ENCODE results near the gene SLAIN2. TPM values are rescaled to one million over a fixed set of nuclear protein-coding genes. Genes with fewer than 3 reads are reported as not detected.

Gene SLAIN2
- total RNA-seq, 1 donor from 2014 or later = 47.6 TPM

DNA sequence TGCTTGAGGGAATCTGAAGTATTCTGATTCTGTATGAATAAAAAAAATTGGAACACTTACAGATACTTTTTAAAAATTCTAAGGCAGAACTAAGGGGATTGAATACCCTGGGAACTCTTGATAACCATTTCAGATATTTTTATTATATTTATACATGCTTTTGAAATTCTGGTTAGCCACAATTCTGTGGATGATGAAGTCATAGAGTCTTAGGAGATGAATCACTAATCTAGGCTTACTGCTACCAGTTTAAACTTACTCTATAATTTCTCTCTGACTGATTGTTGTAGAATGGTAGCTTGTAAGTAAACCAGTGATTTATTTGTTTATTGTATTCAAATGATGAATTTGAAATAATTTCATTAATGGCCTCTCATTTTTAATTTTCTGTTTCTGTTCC, 11.4 kb upstream of the SLAIN2 start:
- Mint-ChIP-seq H3K4me3 (no peak overlapping the region), H3K4me1 (no peaks in the 10 kb centered on the region), H3K9me3 (peaks cover 3% of the 10 kb centered on the region), H3K27me3 (ENCODE audit: low read depth) (no peaks in the 10 kb centered on the region), H3K27ac (ENCODE audit: unreplicated experiment) (no peak overlapping the region), H3K36me3 (ENCODE audit: low read depth) (no peaks in the 10 kb centered on the region)
- TF ChIP-seq, protein P1, sequence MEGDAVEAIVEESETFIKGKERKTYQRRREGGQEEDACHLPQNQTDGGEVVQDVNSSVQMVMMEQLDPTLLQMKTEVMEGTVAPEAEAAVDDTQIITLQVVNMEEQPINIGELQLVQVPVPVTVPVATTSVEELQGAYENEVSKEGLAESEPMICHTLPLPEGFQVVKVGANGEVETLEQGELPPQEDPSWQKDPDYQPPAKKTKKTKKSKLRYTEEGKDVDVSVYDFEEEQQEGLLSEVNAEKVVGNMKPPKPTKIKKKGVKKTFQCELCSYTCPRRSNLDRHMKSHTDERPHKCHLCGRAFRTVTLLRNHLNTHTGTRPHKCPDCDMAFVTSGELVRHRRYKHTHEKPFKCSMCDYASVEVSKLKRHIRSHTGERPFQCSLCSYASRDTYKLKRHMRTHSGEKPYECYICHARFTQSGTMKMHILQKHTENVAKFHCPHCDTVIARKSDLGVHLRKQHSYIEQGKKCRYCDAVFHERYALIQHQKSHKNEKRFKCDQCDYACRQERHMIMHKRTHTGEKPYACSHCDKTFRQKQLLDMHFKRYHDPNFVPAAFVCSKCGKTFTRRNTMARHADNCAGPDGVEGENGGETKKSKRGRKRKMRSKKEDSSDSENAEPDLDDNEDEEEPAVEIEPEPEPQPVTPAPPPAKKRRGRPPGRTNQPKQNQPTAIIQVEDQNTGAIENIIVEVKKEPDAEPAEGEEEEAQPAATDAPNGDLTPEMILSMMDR (conservative IDR thresholded peaks at IDR 0.05) = no peak
- no peak for DNase-seq (ENCODE audit: low read depth, low spot score)

DNA sequence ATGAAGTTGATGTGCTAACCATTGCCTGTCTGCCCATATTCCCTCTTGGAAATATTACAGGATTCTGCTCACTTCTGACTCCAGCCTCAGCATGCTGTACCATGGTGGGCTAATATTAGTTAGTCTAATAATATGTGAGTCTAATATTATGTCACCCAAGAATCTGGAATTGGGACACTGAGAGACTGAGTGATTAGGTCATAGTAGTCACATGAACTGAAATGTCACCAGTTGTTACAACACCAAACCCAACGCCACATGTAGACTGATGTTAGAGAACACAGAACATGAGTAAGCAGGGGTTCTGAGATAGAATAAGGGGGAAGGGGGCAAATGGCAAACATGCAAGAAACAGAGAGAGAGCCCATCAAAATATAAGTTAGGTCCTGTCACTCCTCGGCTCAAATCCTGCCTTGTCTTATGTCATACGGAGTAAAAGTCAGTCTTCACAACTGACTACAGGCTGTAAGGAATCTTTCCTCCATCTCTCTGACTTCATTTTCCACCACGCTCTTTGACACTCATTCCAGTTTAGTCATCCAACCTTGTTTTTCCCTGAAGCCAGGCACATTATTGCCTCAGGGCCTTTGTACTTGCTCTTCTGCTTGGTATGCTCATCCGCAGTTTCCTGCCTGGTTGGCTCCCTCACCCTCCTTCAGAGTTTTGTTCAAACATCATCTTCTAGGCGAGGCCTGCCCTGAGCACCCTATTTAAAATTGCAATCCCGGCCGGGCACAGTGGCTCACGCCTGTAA, 9.6 kb upstream of the SLAIN2 start:
- no peaks in the 10 kb centered on the region for H3K9me3 Mint-ChIP-seq
- H3K27me3 Mint-ChIP-seq (ENCODE audit: low read depth) = no peaks in the 10 kb centered on the region
- no peak overlapping the region for H3K27ac Mint-ChIP-seq (ENCODE audit: unreplicated experiment)
- H3K4me1 Mint-ChIP-seq = no peaks in the 10 kb centered on the region
- no peaks in the 10 kb centered on the region for H3K36me3 Mint-ChIP-seq (ENCODE audit: low read depth)
- no peak for DNase-seq (ENCODE audit: low read depth, low spot score)
- TF ChIP-seq, protein P1 (conservative IDR thresholded peaks at IDR 0.05) = no peak
- H3K4me3 Mint-ChIP-seq = no peak overlapping the region

DNA sequence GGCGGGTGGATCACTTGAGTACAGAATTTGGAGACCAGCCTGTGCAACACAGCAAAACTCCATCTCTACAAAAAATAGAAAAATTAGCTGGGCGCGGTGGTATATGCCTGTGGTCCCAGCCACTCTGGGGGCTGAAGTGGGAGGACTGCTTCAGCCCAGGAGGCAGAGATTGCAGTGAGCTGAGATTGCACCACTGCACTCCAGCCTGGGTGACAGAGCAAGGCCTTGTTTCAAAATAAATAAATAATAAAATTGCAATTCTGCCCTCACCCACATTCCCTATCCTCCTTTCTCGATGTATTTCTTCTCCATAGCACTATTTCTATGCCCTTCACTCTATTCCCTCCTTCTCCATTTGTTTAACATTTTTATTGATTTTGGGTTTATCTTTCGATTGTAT, 8.7 kb upstream of the SLAIN2 start:
- TF ChIP-seq, protein P1 (conservative IDR thresholded peaks at IDR 0.05) = no peak
- no peak overlapping the region for H3K4me3 Mint-ChIP-seq
- DNase-seq (ENCODE audit: low read depth, low spot score) = no peak
- H3K36me3 Mint-ChIP-seq (ENCODE audit: low read depth) = no peaks in the 10 kb centered on the region
- no peaks in the 10 kb centered on the region for H3K4me1 Mint-ChIP-seq
- H3K27me3 Mint-ChIP-seq (ENCODE audit: low read depth) = no peaks in the 10 kb centered on the region
- H3K27ac Mint-ChIP-seq (ENCODE audit: unreplicated experiment) = no peak overlapping the region
- H3K9me3 Mint-ChIP-seq = no peaks in the 10 kb centered on the region

DNA sequence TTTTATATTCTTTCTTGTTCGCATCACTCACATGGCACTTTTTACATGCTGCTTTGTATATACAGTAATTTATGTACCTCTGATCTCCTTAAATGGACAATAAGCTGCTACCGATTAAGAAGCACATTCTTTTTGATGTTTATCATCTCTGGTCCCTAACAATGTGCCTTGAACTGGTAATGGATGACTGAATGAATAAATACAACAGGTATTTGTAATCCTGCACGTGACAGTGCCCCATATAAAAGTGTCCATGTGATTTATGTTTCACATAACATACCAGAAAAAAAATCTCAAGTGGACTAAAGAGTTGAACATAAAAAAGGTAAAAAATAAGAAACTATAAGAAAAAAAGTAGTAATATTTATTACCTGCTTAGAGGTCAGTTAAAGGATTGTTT, 7.7 kb upstream of the SLAIN2 start:
- H3K4me1 Mint-ChIP-seq = no peaks in the 10 kb centered on the region
- TF ChIP-seq, protein P1 (conservative IDR thresholded peaks at IDR 0.05) = no peak
- no peaks in the 10 kb centered on the region for H3K27me3 Mint-ChIP-seq (ENCODE audit: low read depth)
- no peak for DNase-seq (ENCODE audit: low read depth, low spot score)
- no peak overlapping the region for H3K4me3 Mint-ChIP-seq
- no peak overlapping the region for H3K27ac Mint-ChIP-seq (ENCODE audit: unreplicated experiment)
- no peaks in the 10 kb centered on the region for H3K36me3 Mint-ChIP-seq (ENCODE audit: low read depth)
- H3K9me3 Mint-ChIP-seq = no peaks in the 10 kb centered on the region

DNA sequence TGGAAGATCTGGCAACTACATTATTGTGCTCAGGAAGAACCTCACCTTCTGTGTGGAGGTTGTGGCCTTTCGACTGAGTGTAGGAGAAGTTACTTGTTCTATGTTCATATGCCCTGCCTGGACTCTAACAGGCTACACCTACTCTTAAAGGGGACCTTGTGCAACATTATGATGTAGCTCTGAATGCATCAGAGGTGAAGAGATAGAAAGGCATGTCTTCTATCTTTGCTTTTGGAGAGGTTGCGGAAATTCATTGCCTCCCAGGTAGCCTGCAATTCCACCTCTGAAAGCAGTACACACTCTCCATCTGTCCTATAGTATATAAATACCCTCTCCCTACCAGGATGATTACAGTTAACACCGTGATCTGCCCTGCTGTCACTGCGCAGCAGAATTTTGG, 7.1 kb upstream of the SLAIN2 start:
- no peaks in the 10 kb centered on the region for H3K36me3 Mint-ChIP-seq (ENCODE audit: low read depth)
- no peaks in the 10 kb centered on the region for H3K9me3 Mint-ChIP-seq
- no peaks in the 10 kb centered on the region for H3K27me3 Mint-ChIP-seq (ENCODE audit: low read depth)
- no peak overlapping the region for H3K27ac Mint-ChIP-seq (ENCODE audit: unreplicated experiment)
- no peak for DNase-seq (ENCODE audit: low read depth, low spot score)
- H3K4me3 Mint-ChIP-seq = no peak overlapping the region
- H3K4me1 Mint-ChIP-seq = no peaks in the 10 kb centered on the region
- TF ChIP-seq, protein P1 (conservative IDR thresholded peaks at IDR 0.05) = no peak

All from neural crest cell (in vitro differentiated cells).